NCI-H510A treated with DMSO at 0.1 percent for 48 hours (cell line): Measurements from ENCODE around the gene ACTG2.

ENCODE experiments used
- DNase-seq: peaks from one replicate; lab custom pipeline; 2025; lab: John Stamatoyannopoulos, UW

ACTG2 gene

GRCh38 chr2:73969356-73969755 is 76.5 kb downstream of the ACTG2 start:
- DNase-seq: no peak
